Measurements from ENCODE around the gene MISP.

GRCh38 chr19:709965-710571 lies 40.8 kb upstream of the MISP start:
- TF ChIP-seq EP300 (IDR thresholded peaks at IDR 0.05; ENCODE audit: borderline replicate concordance) (no peak), RAD21 (IDR thresholded peaks at IDR 0.05; ENCODE audit: low read depth) (no peak), TAF1 (IDR thresholded peaks at IDR 0.05; ENCODE audit: low read depth) (no peak), EGR1 (IDR thresholded peaks at IDR 0.05) (no peak), FOXM1 (IDR thresholded peaks at IDR 0.05; ENCODE audit: borderline replicate concordance, low read depth) (no peak), REST (IDR thresholded peaks at IDR 0.05; ENCODE audit: low read depth) (no peak)
